ENCODE results near the gene SALL4.
"Not testable (repeated sequence)": the region's sequence is repeated elsewhere in the genome, so short reads cannot be mapped to it uniquely, and the experiment has no call there.

Gene SALL4

DNA sequence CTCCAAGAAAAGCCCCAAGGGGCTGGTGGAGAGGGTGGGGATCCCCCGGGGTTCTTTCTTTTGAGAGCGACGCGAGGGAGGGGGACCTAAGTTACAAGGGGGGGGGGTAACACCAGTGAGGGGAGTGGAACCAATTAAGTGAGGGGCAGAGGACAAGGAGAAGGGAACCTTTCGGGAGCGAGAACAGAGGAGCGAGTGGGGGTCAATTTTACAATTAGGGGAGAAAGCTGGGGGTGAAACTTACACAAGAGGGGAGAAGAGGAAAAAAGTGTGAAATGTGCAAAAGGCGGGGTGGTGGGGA, 548 bp downstream of the SALL4 start:
- no peak for DNase-seq (ENCODE audit: low read depth in 1 of 2, low spot score in 1 of 2)

DNA sequence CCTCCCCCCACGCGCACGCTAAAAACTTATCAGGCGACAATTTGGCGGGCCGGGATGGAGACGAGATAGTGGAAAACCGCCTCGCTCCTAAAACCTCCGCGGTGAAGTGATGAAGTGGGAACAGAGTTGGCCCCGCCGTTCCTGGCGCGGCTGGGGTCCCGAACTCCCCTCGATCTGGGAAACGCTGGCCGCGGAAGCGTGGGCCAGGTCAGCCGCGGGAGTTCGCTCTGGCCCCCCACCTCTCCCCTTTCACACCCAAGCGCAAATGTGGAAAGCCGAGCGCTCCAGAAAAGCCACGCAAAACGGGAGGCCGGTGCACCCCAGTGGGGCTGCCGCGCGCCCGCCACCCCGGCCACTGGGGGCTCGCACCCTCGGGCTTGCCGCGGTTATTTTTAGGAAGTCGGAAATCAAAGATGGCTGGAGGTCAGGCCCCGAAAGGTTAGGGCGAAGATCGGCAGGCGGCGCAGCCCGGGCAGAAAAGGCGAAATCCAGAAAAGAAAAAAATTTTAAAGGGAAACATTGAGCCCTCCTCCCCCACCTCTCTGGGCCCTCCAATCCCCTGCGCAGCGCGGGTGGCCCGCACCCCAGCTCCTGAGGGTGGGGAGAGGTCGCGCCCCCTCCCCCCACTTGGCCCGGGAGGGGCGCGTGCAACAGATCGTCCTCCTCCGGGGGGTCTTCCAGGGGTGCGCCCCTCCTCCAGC, 1.0 kb downstream of the SALL4 start:
- no peak for DNase-seq (ENCODE audit: low read depth in 1 of 2, low spot score in 1 of 2)

- DNase-seq (ENCODE audit: low read depth in 1 of 2, low spot score in 1 of 2), result no peak
Observed at GRCh38 chr20:51800872-51801121, 1.5 kb downstream of the SALL4 start.

DNA sequence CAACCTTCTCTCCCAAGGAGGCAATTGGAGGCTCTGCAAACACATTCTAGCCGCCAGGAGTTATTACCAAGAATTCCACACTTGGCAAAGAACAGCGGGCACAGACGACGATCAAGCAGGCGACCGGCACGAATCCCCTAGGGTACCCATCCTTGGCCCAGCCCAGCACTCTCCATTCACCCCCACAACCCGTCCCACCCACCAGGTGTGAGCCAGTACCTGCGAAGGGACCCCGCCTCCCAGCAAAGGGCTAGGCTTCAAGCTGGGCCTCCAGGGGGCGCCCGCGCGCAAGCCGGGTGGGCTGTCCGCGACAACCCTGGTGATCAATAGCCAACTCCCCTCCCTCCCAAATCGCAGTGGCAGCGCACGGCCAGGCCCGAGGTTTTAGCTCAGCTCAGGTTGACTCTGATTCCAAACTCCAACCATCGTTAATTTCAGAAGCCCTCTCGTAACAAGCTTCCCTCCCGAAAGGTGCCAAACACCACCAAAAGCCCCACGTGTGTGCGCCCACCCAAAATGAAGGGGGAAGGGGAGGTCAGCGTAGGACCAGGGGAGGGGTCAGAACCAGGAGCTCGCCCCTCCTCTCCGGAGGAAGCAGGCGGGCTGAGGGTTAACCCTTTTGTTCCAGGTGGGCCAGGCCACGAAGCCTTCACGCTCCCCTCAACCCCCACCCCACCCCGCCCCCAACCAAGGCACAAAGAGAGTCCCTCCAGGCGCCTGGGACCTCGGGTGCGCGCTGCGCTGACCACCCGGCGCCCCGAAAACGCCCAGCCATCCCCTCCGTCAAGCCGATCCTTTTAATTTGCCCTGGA, 2.1 kb downstream of the SALL4 start:
- peak; percentile 27 to 37 for DNase-seq (ENCODE audit: low read depth in 1 of 2, low spot score in 1 of 2)

DNA sequence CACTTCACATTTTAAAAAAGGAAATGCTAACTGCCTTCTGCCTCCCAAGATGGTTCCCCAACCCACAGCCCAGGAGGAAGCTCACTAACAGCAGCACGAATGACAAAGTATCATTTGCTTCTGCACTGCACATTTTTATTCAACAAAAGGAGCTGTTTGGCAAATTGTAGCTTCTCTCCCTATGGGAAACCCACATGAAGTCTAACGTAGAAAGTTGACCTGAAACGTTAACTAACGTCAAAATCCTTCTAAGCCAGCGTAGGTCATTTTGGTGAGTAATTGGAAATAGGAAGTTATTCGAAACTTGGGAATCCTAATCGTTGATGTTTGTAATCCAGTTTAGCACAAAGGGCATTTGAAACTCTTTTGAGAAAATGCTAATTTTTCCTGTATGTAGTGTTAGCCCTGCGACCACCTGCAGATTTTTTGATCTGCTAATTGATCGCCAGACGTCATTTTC, 2.9 kb downstream of the SALL4 start:
- DNase-seq (ENCODE audit: low read depth in 1 of 2, low spot score in 1 of 2), result no peak

DNA sequence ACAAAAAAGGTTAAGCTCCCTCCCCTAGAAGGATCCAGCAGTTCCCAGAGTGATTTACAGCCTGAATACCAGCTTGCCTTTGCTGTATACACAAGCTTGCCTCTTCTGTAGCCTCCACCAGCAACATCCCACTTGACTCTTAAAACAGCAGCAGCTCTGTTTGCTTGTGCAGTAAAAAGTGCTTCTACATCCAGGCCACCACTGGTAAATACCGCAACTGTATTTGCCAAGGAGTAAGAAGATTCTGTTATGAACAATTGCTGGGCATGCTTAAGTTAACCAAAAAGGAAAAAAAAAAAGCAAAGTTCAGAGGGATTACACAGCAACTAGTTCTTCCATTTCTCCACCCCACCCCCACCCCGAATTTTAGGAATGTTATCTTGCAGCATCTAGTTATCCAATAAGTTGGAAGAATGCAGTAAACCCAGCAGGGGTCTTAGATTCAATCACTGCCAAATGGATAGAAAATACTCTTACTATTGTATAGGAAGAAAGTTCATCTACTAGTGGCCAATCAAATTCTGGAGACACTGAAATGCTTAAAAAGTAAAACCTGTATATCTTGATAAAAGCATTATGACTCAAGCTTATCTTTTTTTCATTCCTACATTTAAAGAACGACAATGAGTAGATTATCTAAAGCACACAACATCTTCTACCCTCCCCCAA, 4.8 kb downstream of the SALL4 start:
- DNase-seq (ENCODE audit: low read depth in 1 of 2, low spot score in 1 of 2), result no peak

DNA sequence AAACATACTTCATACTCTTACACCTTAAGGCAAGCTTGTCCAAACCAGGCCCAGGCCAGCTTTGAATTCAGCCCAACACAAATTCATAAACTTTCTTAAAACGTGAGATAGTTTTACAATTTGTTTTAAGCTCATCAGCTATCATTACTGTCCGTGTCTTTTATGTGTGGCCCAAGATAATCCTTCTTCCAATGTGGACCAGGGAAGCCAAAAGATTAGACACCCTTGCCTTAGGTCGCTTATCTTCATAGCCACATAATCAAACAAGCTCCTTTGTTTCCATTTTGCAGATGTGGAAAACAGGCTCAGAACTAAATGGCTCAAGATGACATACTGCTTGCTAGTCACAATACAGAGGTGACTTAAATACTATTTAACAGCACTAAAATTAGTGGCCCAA, 6.0 kb downstream of the SALL4 start:
- no peak for DNase-seq (ENCODE audit: low read depth in 1 of 2, low spot score in 1 of 2)

DNA sequence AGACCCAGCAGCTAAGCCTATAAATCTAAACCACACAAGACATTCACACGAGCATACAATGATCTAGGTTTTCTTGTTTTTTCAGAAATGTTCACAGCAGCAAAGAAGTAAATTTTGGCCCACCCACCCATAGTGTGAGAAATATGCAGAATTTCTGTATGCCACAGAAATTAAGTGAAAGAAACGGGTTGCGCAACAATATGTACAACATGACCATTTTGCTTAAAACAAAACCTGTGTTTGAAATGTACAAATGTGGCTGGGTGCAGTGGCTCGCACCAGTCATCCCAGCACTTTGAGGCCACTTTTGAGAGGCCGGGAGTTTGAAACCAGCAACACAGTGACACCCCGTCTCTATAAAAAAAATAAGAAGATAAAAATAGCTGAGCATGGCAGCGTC, 9.4 kb downstream of the SALL4 start:
- DNase-seq (ENCODE audit: low read depth in 1 of 2, low spot score in 1 of 2), result no peak

DNA sequence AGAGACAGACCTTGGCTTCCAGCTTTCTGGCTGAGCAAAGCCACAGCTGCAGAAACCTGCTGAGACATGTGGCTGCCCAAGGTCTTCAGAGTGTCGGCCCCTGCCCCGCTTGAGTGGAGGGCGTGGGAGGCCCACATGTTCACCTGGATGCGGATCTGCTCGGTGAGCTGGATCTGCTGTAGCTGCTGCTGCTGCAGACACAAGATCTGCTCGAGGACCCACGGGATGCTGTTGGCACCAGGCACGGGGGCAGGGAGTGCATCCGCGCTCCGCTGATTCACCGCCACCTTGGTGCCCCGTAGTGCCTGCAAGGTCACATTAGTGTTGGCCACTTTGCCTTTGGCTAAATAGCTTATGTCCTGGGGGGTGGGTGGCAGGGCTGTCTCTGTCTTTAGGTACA, 10.7 kb downstream of the SALL4 start:
- DNase-seq (ENCODE audit: low read depth in 1 of 2, low spot score in 1 of 2), result no peak

DNA sequence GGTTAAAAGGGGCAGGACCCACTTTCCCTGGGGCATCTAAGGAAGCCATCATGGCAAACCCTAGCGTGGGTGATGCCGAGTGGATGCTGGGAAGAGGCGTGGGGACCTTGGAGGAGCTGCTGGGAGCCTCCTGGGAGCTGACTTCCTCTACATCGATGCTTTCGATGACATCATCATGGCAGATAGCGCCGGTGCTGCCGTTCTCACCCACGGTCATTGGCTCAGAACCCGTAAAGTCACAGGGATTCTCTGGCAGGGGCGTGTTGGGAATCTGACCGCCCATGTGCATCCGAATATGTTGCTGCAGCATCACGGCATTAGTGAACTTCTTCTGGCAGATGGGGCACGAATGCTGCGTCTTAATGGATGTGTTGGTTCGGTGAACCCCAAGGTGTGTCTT, 12.1 kb downstream of the SALL4 start:
- no peak for DNase-seq (ENCODE audit: low read depth in 1 of 2, low spot score in 1 of 2)

DNA sequence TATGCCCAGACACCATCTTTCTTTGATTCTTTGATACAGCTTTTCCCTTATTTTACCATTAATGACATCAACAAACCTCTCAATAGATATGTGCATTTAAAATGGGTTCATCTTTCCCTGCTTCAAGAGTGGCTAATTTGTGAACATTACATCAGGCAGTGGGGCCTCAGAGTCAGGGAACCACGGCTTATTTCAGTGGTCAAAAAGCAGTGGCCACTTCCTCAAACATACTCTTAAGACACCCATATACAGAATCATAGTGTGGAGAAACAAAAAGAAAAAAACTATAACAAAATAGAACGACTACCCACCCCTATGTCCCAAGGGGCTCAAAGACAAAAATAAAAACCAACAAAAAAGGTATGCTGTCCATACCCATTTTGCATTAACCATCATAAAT, 12.9 kb downstream of the SALL4 start:
- no peak for DNase-seq (ENCODE audit: low read depth in 1 of 2, low spot score in 1 of 2)

- DNase-seq (ENCODE audit: low read depth in 1 of 2, low spot score in 1 of 2), result no peak
Observed at GRCh38 chr20:51788822-51789221, 13.5 kb downstream of the SALL4 start.

DNA sequence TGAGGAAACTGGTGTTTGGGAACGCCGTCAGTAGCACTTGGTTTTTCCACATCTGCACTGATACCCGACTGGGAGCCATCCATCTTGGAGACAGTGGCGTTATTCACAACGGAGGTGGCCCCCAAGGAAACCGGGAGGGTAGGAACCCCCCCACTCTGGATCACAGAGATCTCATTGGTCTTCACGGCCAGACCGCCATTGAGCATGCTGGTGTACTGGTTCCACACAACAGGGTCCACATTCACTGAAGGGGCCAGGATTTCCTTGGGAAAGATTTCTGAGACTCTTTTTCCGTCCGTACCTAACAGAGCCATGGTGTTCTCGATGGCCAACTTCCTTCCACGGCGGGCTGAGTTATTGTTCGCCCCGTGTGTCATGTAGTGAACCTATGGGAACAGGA, 18.0 kb downstream of the SALL4 start:
- DNase-seq (ENCODE audit: low read depth in 1 of 2, low spot score in 1 of 2), result no peak

- not testable (repeated sequence) for DNase-seq (ENCODE audit: low read depth in 1 of 2, low spot score in 1 of 2)
Observed at GRCh38 chr20:51778229-51778759, 24.0 kb downstream of the SALL4 start.

DNA sequence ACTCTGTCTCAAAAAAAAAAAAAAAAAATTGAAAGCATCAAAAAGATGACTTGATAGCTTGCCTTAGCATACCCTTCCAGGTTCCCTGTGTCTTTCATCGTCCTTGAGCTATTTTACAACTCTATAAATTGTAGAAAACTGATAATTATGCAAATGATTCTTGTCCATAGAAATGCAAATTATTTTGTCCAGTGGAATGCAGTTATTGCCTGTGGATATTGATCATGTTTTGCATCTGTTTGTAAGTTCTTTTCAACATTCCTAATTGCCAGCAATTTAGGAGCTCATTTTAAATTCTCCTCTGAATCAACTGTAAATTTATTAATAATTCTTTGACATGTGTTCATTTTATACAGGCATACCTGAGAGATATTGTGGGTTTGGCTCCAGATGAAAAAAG, 27.1 kb downstream of the SALL4 start:
- no peak for DNase-seq (ENCODE audit: low read depth in 1 of 2, low spot score in 1 of 2)

DNA sequence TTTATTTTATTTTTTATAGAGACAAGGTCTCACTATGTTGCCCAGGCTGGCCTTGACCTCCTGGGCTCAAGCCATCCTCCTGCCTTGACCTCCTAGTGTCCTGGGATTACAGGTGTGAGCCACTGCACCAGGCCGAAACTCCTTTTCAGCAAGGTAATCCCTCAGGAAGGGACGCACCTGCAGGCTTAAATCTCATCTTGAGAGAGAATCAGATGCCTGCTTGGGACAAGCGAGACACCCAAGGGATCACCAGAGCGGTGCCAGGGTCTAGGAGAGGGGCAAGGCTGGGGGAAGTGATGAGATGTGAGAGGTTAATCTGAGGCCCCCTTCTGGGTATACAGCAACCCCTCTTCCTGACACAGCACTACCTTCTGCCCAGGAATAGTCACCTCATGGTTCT, 30.1 kb downstream of the SALL4 start:
- no peak for DNase-seq (ENCODE audit: low read depth in 1 of 2, low spot score in 1 of 2)

DNA sequence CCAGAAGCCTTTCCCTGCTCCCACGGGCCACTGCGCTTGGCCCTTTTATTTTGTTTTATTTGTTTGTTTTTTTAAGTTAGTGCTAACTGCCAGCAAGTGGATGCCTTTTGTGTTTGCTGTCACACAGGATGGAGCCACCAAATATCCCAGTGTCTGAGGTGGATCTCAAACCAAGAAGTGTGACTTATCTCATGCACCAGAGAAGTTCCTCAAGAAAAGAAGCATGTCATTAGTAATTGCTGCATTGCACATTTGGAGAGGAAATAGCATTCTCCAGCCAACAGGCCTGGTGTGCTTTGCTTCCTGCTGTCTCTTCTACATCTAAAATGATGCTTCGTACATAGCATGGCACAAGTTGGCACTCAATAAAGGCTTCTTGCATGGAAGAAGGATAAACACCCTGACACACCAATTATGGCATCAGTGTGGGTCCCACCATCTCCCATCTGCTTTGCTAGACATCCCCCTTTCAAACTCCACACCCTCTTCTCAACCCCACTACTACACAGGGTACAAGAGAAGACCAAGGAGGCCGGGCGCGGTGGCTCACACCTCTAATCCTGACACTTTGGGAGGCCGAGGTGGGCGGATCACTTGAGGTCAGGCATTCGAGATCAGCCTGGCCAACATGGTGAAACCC, 32.2 kb downstream of the SALL4 start:
- DNase-seq (ENCODE audit: low read depth in 1 of 2, low spot score in 1 of 2), result no peak

- no peak for DNase-seq (ENCODE audit: low read depth in 1 of 2, low spot score in 1 of 2)
Observed at GRCh38 chr20:51768759-51769517, 33.4 kb downstream of the SALL4 start.

GRCh38 chr20:51767867-51768758, 34.2 kb downstream of the SALL4 start, which contains the start of gene ATP9A:
TSS of gene ATP9A (minus strand) at chr20:51768390. CDS start at chr20:51768369, 21 bp downstream.
- DNase-seq (ENCODE audit: low read depth in 1 of 2, low spot score in 1 of 2), result no peak

Data from activated T-helper 1 cell treated with anti-CD3 and anti-CD28 coated beads, Interleukin-2, amount 50 U/mL, for 16 hours (primary cell).